CD8-positive, alpha-beta memory T cell (primary cell): ENCODE measurements around the gene SAMD11. TPM values are rescaled to one million over a fixed set of nuclear protein-coding genes. Genes with fewer than 3 reads are reported as not detected.
A peak's percentile ranks its signal among the peaks of the same experiment; 100 is the strongest.
"Not testable (repeated sequence)": the region's sequence is repeated elsewhere in the genome, so short reads cannot be mapped to it uniquely, and the experiment has no call there.

ENCODE experiments used
- CTCF ChIA-PET: fragments of 350-600 bp; sonication (Branson Sonifier 250); formaldehyde crosslinking; loops from one replicate; lab custom pipeline; 2021; ENCODE audit warnings: antibody characterized with exemption; lab: Charles Lee
- POLR2A ChIA-PET: fragments of 350-600 bp; sonication (Branson Sonifier 250); formaldehyde crosslinking; loops from one replicate; lab custom pipeline; 2021; ENCODE audit warnings: antibody characterized with exemption; lab: Charles Lee
- DNase-seq, 5 donors: peaks; one replicate each; pipeline versions ENCODE4 v3.0.0 to v3.0.0-alpha.2; 2020 to 2022; ENCODE audit warnings: mixed read lengths in 1 of 5
- H3K27ac ChIP-seq: one replicate; pipeline ENCODE4 v1.7.0; 2013; ENCODE audit warnings: low read depth, mild to moderate bottlenecking, low read length, moderate library complexity
- H3K27me3 ChIP-seq: 2 replicates; pipeline ENCODE4 v1.7.0; 2013; ENCODE audit warnings: low read length, mild to moderate bottlenecking; ENCODE audit not compliant: insufficient read depth, poor library complexity, severe bottlenecking
- H3K36me3 ChIP-seq: 2 replicates; pipeline ENCODE4 v1.7.0; 2013; ENCODE audit warnings: mild to moderate bottlenecking, low read length, moderate library complexity; ENCODE audit not compliant: insufficient read depth
- H3K4me1 ChIP-seq: 2 replicates; pipeline ENCODE4 v1.7.0; 2013; ENCODE audit warnings: mild to moderate bottlenecking, low read length, moderate library complexity; ENCODE audit not compliant: insufficient read depth
- H3K4me3 ChIP-seq: 2 replicates; pipeline ENCODE4 v1.7.0; 2013; ENCODE audit warnings: mild to moderate bottlenecking, low read length
- H3K9me3 ChIP-seq: 2 replicates; pipeline ENCODE4 v1.7.0; 2013; ENCODE audit warnings: mild to moderate bottlenecking, low read length
- H3K27ac Mint-ChIP-seq, 8 donors: one replicate each; pipeline ENCODE4 v1.8.0; 2020 to 2021; ENCODE audit warnings: mixed read lengths in 8 of 8, mild to moderate bottlenecking in 6 of 8, inconsistent platforms in 3 of 8, moderate library complexity in 3 of 8
- H3K27me3 Mint-ChIP-seq, 2 donors: one replicate each; pipeline ENCODE4 v1.8.0; 2020 to 2021; ENCODE audit warnings: mixed read lengths in 2 of 2, mild to moderate bottlenecking in 1 of 2, moderate library complexity in 1 of 2
- H3K36me3 Mint-ChIP-seq, 3 donors: one replicate each; pipeline ENCODE4 v1.8.0; 2020 to 2021; ENCODE audit warnings: mixed read lengths in 3 of 3, inconsistent platforms in 1 of 3, mild to moderate bottlenecking in 1 of 3
- H3K4me1 Mint-ChIP-seq, 3 donors: one replicate each; pipeline ENCODE4 v1.8.0; 2020 to 2021; ENCODE audit warnings: mixed read lengths in 3 of 3, inconsistent platforms in 1 of 3, mild to moderate bottlenecking in 1 of 3
- H3K4me3 Mint-ChIP-seq, 7 donors: one replicate each; pipeline ENCODE4 v1.8.0; 2020 to 2021; ENCODE audit warnings: mixed read lengths in 7 of 7, mild to moderate bottlenecking in 6 of 7, moderate library complexity in 4 of 7, inconsistent platforms in 2 of 7
- H3K9me3 Mint-ChIP-seq, 5 donors: one replicate each; pipeline ENCODE4 v1.8.0; 2020 to 2022; ENCODE audit warnings: mixed read lengths in 5 of 5, mild to moderate bottlenecking in 3 of 5, moderate library complexity in 2 of 5, inconsistent platforms in 1 of 5
- polyA plus RNA-seq: library from polyadenylated mRNA; unstranded; fragments of 300-500 nt; fragmentation: Illumina TruSeq; gene quantifications from one replicate; pipeline ENCODE4 v1.2.3, GENCODE V29; 2021
- total RNA-seq, 2 experiments: library from RNA; stranded (reverse); gene quantifications; one replicate each; pipeline ENCODE4 v1.2.3, GENCODE V29; 2021

Gene SAMD11
- total and polyA plus RNA-seq, 3 experiments from 2014 or later, result 0.20 TPM; not detected in 2

GRCh38 chr1:888297-888696 is 35.4 kb upstream of the SAMD11 start:
- H3K9me3 Mint-ChIP-seq, result no peaks in the 10 kb centered on the region
- Histone ChIP-seq H3K4me3 (no peak overlapping the region), H3K4me1 (no peaks in the 10 kb centered on the region), H3K27me3 (peaks cover 10% of the 10 kb centered on the region), H3K9me3 (no peaks in the 10 kb centered on the region), H3K36me3 (no peaks in the 10 kb centered on the region), H3K27ac (no peak overlapping the region)
- H3K27me3 Mint-ChIP-seq, result peaks cover 23 to 69% of the 10 kb centered on the region in 2 donors
- ChIA-PET CTCF (no interaction called here), POLR2A (no interaction called here)
- H3K36me3 Mint-ChIP-seq, result peaks cover 0 to 3% (median 0%) of the 10 kb centered on the region in 3 donors
- no peaks in the 10 kb centered on the region for H3K4me1 Mint-ChIP-seq
- H3K4me3 Mint-ChIP-seq, result no peak overlapping the region
- DNase-seq, result no peak
- H3K27ac Mint-ChIP-seq, result peak overlapping the region in 1 of 8 donors; percentile 76

- H3K4me3 ChIP-seq, H3K4me1 Mint-ChIP-seq, H3K36me3 Mint-ChIP-seq, POLR2A ChIA-PET, H3K27ac ChIP-seq, DNase-seq, CTCF ChIA-PET, H3K4me3 Mint-ChIP-seq, H3K9me3 Mint-ChIP-seq, H3K4me1 ChIP-seq, H3K36me3 ChIP-seq, H3K9me3 ChIP-seq, H3K27me3 ChIP-seq: not testable (repeated sequence)
- peaks cover 24 to 62% of the 10 kb centered on the region in 2 donors for H3K27me3 Mint-ChIP-seq
- H3K27ac Mint-ChIP-seq, result peak overlapping the region in 1 of 8 donors; percentile 61
Observed at GRCh38 chr1:889774-890173, 33.9 kb upstream of the SAMD11 start.

GRCh38 chr1:890234-890633 is 33.5 kb upstream of the SAMD11 start:
- DNase-seq, POLR2A ChIA-PET, H3K9me3 ChIP-seq, H3K4me1 Mint-ChIP-seq, H3K27ac Mint-ChIP-seq, H3K36me3 ChIP-seq, H3K4me3 ChIP-seq, H3K27me3 ChIP-seq, H3K4me3 Mint-ChIP-seq, H3K27ac ChIP-seq, H3K9me3 Mint-ChIP-seq, H3K36me3 Mint-ChIP-seq, CTCF ChIA-PET, H3K4me1 ChIP-seq: not testable (repeated sequence)
- peaks cover 25 to 61% of the 10 kb centered on the region in 2 donors for H3K27me3 Mint-ChIP-seq

GRCh38 chr1:890661-891060 is 33.1 kb upstream of the SAMD11 start:
- DNase-seq, result no peak
- H3K4me1 Mint-ChIP-seq, result no peaks in the 10 kb centered on the region
- H3K36me3 ChIP-seq, result no peaks in the 10 kb centered on the region
- peaks cover 0 to 6% (median 0%) of the 10 kb centered on the region in 3 donors for H3K36me3 Mint-ChIP-seq
- H3K27me3 Mint-ChIP-seq, result peaks cover 29 to 63% of the 10 kb centered on the region in 2 donors
- no peak overlapping the region for H3K27ac ChIP-seq
- no peaks in the 10 kb centered on the region for H3K4me1 ChIP-seq
- no peak overlapping the region for H3K4me3 Mint-ChIP-seq
- H3K9me3 Mint-ChIP-seq, result peaks cover 0 to 4% (median 0%) of the 10 kb centered on the region in 5 donors
- H3K27me3 ChIP-seq, result peaks cover 10% of the 10 kb centered on the region
- no peaks in the 10 kb centered on the region for H3K9me3 ChIP-seq
- no peak overlapping the region for H3K4me3 ChIP-seq
- CTCF ChIA-PET, result no interaction called here
- no peak overlapping the region for H3K27ac Mint-ChIP-seq
- POLR2A ChIA-PET, result no interaction called here

GRCh38 chr1:897226-897625 is 26.5 kb upstream of the SAMD11 start:
- Mint-ChIP-seq H3K36me3 (peaks cover 0 to 22% (median 3%) of the 10 kb centered on the region in 3 donors), H3K4me1 (peaks cover 8 to 10% (median 9%) of the 10 kb centered on the region in 3 donors), H3K9me3 (peaks cover 3 to 27% (median 15%) of the 10 kb centered on the region in 5 donors), H3K4me3 (peak overlapping the region in 1 of 7 donors; percentile 20), H3K27ac (no peak overlapping the region), H3K27me3 (peaks cover 38 to 67% of the 10 kb centered on the region in 2 donors)
- no peaks in the 10 kb centered on the region for H3K36me3 ChIP-seq
- CTCF ChIA-PET, result interaction anchor here (1.1 kb wide), 1 partner anchor 79 kb away, joined by 3 read pairs; no protein-coding TSS in a partner anchor
- H3K4me1 ChIP-seq, result peaks cover 7% of the 10 kb centered on the region
- no peak overlapping the region for H3K27ac ChIP-seq
- no peak for DNase-seq
- POLR2A ChIA-PET, result no interaction called here
- no peak overlapping the region for H3K4me3 ChIP-seq
- peaks cover 16% of the 10 kb centered on the region for H3K27me3 ChIP-seq
- H3K9me3 ChIP-seq, result no peaks in the 10 kb centered on the region

- CTCF ChIA-PET, result interaction anchor here (1.1 kb wide), 1 partner anchor 78 kb away, joined by 3 read pairs; no protein-coding TSS in a partner anchor
- H3K27me3 Mint-ChIP-seq, result peaks cover 37 to 67% of the 10 kb centered on the region in 2 donors
- DNase-seq, H3K27ac Mint-ChIP-seq, POLR2A ChIA-PET, H3K4me3 ChIP-seq, H3K9me3 ChIP-seq, H3K4me1 ChIP-seq, H3K27ac ChIP-seq, H3K36me3 ChIP-seq: not testable (repeated sequence)
- H3K36me3 Mint-ChIP-seq, result peaks cover 0 to 22% (median 3%) of the 10 kb centered on the region in 3 donors
- H3K4me3 Mint-ChIP-seq, result peak overlapping the region in 2 of 7 donors; percentile 59 to 69
- peaks cover 3 to 27% (median 15%) of the 10 kb centered on the region in 5 donors for H3K9me3 Mint-ChIP-seq
- peaks cover 16% of the 10 kb centered on the region for H3K27me3 ChIP-seq
- peaks cover 8 to 10% (median 9%) of the 10 kb centered on the region in 3 donors for H3K4me1 Mint-ChIP-seq
Observed at GRCh38 chr1:897951-898350, 25.8 kb upstream of the SAMD11 start.

- no peaks in the 10 kb centered on the region for H3K9me3 ChIP-seq
- H3K4me3 ChIP-seq, result no peak overlapping the region
- peaks cover 0 to 22% (median 3%) of the 10 kb centered on the region in 3 donors for H3K36me3 Mint-ChIP-seq
- H3K4me1 Mint-ChIP-seq, result peaks cover 10 to 19% (median 10%) of the 10 kb centered on the region in 3 donors
- peaks cover 7% of the 10 kb centered on the region for H3K4me1 ChIP-seq
- peaks cover 32 to 55% of the 10 kb centered on the region in 2 donors for H3K27me3 Mint-ChIP-seq
- H3K9me3 Mint-ChIP-seq, result peaks cover 3 to 27% (median 15%) of the 10 kb centered on the region in 5 donors
- no peak overlapping the region for H3K27ac ChIP-seq
- no peak overlapping the region for H3K4me3 Mint-ChIP-seq
- H3K36me3 ChIP-seq, result no peaks in the 10 kb centered on the region
- ChIA-PET CTCF (no interaction called here), POLR2A (no interaction called here)
- no peak for DNase-seq
- no peak overlapping the region for H3K27ac Mint-ChIP-seq
- H3K27me3 ChIP-seq, result peaks cover 16% of the 10 kb centered on the region
Observed at GRCh38 chr1:899636-900317, 23.9 kb upstream of the SAMD11 start.

GRCh38 chr1:901108-901859 is 22.4 kb upstream of the SAMD11 start:
- no peak overlapping the region for H3K4me3 ChIP-seq
- Mint-ChIP-seq H3K27me3 (peaks cover 34 to 56% of the 10 kb centered on the region in 2 donors), H3K4me1 (peaks cover 16 to 28% (median 16%) of the 10 kb centered on the region in 3 donors), H3K27ac (no peak overlapping the region), H3K36me3 (peaks cover 0 to 16% (median 3%) of the 10 kb centered on the region in 3 donors), H3K4me3 (peak overlapping the region in 1 of 7 donors; percentile 69), H3K9me3 (peaks cover 3 to 22% (median 15%) of the 10 kb centered on the region in 5 donors)
- no peak overlapping the region for H3K27ac ChIP-seq
- peaks cover 23% of the 10 kb centered on the region for H3K27me3 ChIP-seq
- ChIA-PET CTCF (no interaction called here), POLR2A (no interaction called here)
- DNase-seq, result no peak
- H3K36me3 ChIP-seq, result no peaks in the 10 kb centered on the region
- no peaks in the 10 kb centered on the region for H3K9me3 ChIP-seq
- H3K4me1 ChIP-seq, result peaks cover 7% of the 10 kb centered on the region
